H1 (cell line): Measurements from ENCODE around the gene EGFLAM. TPM values are rescaled to one million over a fixed set of nuclear protein-coding genes. Genes with fewer than 3 reads are reported as not detected.

Experiments
- HDAC6 ChIP-seq: IDR thresholded peaks from one replicate; pipeline ENCODE4 v1.7.1; 2012; ENCODE audit warnings: low read depth, mild to moderate bottlenecking, inconsistent platforms, low read length, moderate library complexity
- polyA plus RNA-seq, 7 experiments: library from polyadenylated mRNA; depleted of rRNA in 3 of 7; stranded (reverse) in 5 of 7; unstranded in 2 of 7; fragments of >200 nt in 5 of 7; fragments of 200-250 nt in 2 of 7; gene quantifications; 1 replicate in 5 of 7; 2 replicates in 1 of 7; 4 replicates in 1 of 7; pipeline versions ENCODE4 v1.2.1 to v1.2.3, GENCODE V29; 2011 to 2013; ENCODE audit warnings: missing spikeins in 2 of 7, mixed read lengths in 2 of 7
- total RNA-seq: library from RNA; stranded (reverse); fragmentation: NEBNext Ultra II Directional; extraction: Animal tissue kit (Norgen Biotek cat#: 25700); gene quantifications from 2 replicates; pipeline ENCODE4 v1.2.1, GENCODE V29; 2021
- TF ChIP-seq, protein P1 (sequence below): IDR thresholded peaks from 2 replicates; pipeline ENCODE4 v1.6.1; 2012; ENCODE audit warnings: low read length, inconsistent platforms

Gene EGFLAM
- total and polyA plus RNA-seq, 2 of the 8 experiments (the other 6 are each of a cell fraction or from before 2014, with no cell fraction given), result 0.20 to 0.24 TPM

- TF ChIP-seq, protein P1, sequence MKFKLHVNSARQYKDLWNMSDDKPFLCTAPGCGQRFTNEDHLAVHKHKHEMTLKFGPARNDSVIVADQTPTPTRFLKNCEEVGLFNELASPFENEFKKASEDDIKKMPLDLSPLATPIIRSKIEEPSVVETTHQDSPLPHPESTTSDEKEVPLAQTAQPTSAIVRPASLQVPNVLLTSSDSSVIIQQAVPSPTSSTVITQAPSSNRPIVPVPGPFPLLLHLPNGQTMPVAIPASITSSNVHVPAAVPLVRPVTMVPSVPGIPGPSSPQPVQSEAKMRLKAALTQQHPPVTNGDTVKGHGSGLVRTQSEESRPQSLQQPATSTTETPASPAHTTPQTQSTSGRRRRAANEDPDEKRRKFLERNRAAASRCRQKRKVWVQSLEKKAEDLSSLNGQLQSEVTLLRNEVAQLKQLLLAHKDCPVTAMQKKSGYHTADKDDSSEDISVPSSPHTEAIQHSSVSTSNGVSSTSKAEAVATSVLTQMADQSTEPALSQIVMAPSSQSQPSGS, result no peak
- TF ChIP-seq HDAC6, result no peak
These were observed 221.1 kb downstream of the EGFLAM start (continued) for GRCh38 chr5:38479315-38479904.
